Transverse colon (tissue), 4 donors: Measurements from ENCODE around the gene CDC40. TPM values are rescaled to one million over a fixed set of nuclear protein-coding genes. Genes with fewer than 3 reads are reported as not detected.

ENCODE experiments used
- DNase-seq: peaks from one replicate; pipeline ENCODE4 v3.0.0-alpha.2; 2019
- H3K27ac ChIP-seq, 4 donors: fragments of 200-600 bp; sonication (generic); 2 replicates each; pipeline ENCODE4 v1.5.1; 2016 to 2018; ENCODE audit warnings: inconsistent platforms in 4 of 4
- H3K27me3 ChIP-seq: fragments of 200-600 bp; sonication (generic); 2 replicates; pipeline ENCODE4 v1.5.1; 2017; ENCODE audit warnings: inconsistent platforms
- H3K36me3 ChIP-seq, 4 donors: fragments of 200-600 bp; sonication (generic); 2 replicates each; pipeline ENCODE4 v1.5.1; 2017 to 2019; ENCODE audit warnings: inconsistent platforms in 4 of 4
- H3K4me1 ChIP-seq, 4 donors: fragments of 200-600 bp; sonication (generic); 2 replicates each; pipeline ENCODE4 v1.5.1; 2017 to 2020; ENCODE audit warnings: inconsistent platforms in 4 of 4
- H3K4me3 ChIP-seq, 4 donors: fragments of 200-600 bp; sonication (generic); 1 replicate in 1 of 4; 2 replicates in 3 of 4; pipeline versions ENCODE4 v1.5.1 to v1.6.1; 2017 to 2019; ENCODE audit warnings: inconsistent platforms in 4 of 4
- H3K9me3 ChIP-seq, 2 donors: fragments of 200-600 bp; sonication (generic); 2 replicates each; pipeline ENCODE4 v1.5.1; 2017 to 2019; ENCODE audit warnings: inconsistent platforms in 2 of 2
- EP300 ChIP-seq: sonication (generic); formaldehyde crosslinking; IDR thresholded peaks from one replicate; pipeline ENCODE4 v1.6.1; 2017; ENCODE audit warnings: antibody characterized with exemption, low read depth
- POLR2A ChIP-seq: fragments of 450-650 bp; IDR thresholded peaks from one replicate; pipeline ENCODE4 v1.6.1; 2016; ENCODE audit warnings: antibody characterized with exemption, mild to moderate bottlenecking, moderate library complexity
- POLR2AphosphoS5 ChIP-seq, 3 donors: sonication (generic); formaldehyde crosslinking; IDR thresholded peaks; one replicate each; pipeline ENCODE4 v1.6.1; 2016; ENCODE audit warnings: antibody characterized with exemption in 3 of 3
- WGBS, 2 donors: methylation state at CpG; one replicate each; pipeline ENCODE4 v1.1.5; 2018; ENCODE audit warnings: low coverage in 1 of 2; 5-methylcytosine and 5-hydroxymethylcytosine counted together
- in situ Hi-C, 4 donors: fragments of 200-750 bp; cut with MboI; loops; one replicate each; pipeline versions ENCODE4 v1.15.0 to v1.15.1; 2017; ENCODE audit warnings: low sequenced_read_pairs in 3 of 4, low pct_ligation_motif_present in 1 of 4, low pct_unique_long_range_greater_than_20kb in 1 of 4
- intact Hi-C: fragments of 100-400 bp; cut with DNase I; formaldehyde crosslinking; loops from one replicate; pipeline ENCODE4 v1.15.1; 2023; ENCODE audit warnings: low total_unique reads
- total RNA-seq, 4 donors: library from RNA; depleted of rRNA; stranded (reverse); fragments of >200 nt; gene quantifications; one replicate each; pipeline ENCODE4 v1.1.0, GENCODE V29; 2016
- TF ChIP-seq, protein P1 (sequence below), 5 experiments: fragments of 200-600 bp in 3 of 5; fragments of 450-650 bp in 2 of 5; sonication (generic) in 3 of 5; IDR thresholded peaks; 1 replicate in 2 of 5; 2 replicates in 3 of 5; pipeline ENCODE4 v1.5.1; 2016 to 2017; ENCODE audit warnings: antibody characterized with exemption in 5 of 5, inconsistent platforms in 3 of 5, mild to moderate bottlenecking in 2 of 5, moderate library complexity in 1 of 5

Gene CDC40
- total RNA-seq, 4 donors from 2014 or later, result 5.4 to 19.8 (median 17.0) TPM

DNA sequence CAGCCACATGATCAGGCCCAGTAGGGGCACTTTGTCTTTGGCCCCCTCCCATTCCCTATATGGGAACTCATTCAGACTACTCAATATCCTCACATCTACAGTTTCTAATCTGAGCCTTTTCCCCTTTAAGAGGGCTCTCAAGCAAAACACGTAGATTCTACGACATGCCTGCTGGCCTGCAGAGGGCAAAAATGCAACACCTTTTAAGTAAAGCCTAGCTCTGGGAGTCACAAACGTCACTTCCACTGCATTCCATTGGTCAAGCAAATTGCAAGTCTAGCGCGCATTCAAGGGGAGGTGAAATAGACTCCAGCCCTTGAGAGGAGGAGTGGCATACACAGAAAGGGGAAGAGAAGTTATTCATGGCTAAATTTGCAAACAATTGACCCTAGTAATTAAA lies 70.6 kb downstream of the CDC40 start:
- TF ChIP-seq POLR2A, result no peak
- TF ChIP-seq, protein P1, sequence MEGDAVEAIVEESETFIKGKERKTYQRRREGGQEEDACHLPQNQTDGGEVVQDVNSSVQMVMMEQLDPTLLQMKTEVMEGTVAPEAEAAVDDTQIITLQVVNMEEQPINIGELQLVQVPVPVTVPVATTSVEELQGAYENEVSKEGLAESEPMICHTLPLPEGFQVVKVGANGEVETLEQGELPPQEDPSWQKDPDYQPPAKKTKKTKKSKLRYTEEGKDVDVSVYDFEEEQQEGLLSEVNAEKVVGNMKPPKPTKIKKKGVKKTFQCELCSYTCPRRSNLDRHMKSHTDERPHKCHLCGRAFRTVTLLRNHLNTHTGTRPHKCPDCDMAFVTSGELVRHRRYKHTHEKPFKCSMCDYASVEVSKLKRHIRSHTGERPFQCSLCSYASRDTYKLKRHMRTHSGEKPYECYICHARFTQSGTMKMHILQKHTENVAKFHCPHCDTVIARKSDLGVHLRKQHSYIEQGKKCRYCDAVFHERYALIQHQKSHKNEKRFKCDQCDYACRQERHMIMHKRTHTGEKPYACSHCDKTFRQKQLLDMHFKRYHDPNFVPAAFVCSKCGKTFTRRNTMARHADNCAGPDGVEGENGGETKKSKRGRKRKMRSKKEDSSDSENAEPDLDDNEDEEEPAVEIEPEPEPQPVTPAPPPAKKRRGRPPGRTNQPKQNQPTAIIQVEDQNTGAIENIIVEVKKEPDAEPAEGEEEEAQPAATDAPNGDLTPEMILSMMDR (IDR thresholded peaks at IDR 0.05), result no peak
- TF ChIP-seq EP300, result no peak
- no peak for TF ChIP-seq POLR2AphosphoS5 (IDR thresholded peaks at IDR 0.05)
- no peaks in the 10 kb centered on the region for H3K36me3 ChIP-seq
- H3K27ac ChIP-seq, result no peak overlapping the region
- WGBS, 2 donors, result 75 to 80% methylated on average over 4 to 5 of the region's 5 CpGs
- H3K9me3 ChIP-seq, result no peaks in the 10 kb centered on the region
- no peaks in the 10 kb centered on the region for H3K27me3 ChIP-seq
- no peak for DNase-seq
- in situ Hi-C loops, result no loop called here
- no peaks in the 10 kb centered on the region for H3K4me1 ChIP-seq
- intact Hi-C loops, result no loop called here
- H3K4me3 ChIP-seq, result no peak overlapping the region

GRCh38 chr6:110255211-110255750 lies 75.1 kb downstream of the CDC40 start:
- TF ChIP-seq POLR2AphosphoS5 (IDR thresholded peaks at IDR 0.05) (no peak), POLR2A (no peak), EP300 (no peak)
- TF ChIP-seq, protein P1 (IDR thresholded peaks at IDR 0.05), result no peak
- no peaks in the 10 kb centered on the region for H3K4me1 ChIP-seq
- 31% methylated on average over 5 of the region's 5 CpGs; no CpG with 5 or more reads in 1 of the 2 donors for WGBS, 2 donors
- H3K36me3 ChIP-seq, result no peaks in the 10 kb centered on the region
- H3K9me3 ChIP-seq, result no peaks in the 10 kb centered on the region
- in situ Hi-C loops, result no loop called here
- intact Hi-C loops, result no loop called here
- no peak for DNase-seq
- no peak overlapping the region for H3K4me3 ChIP-seq
- H3K27me3 ChIP-seq, result no peaks in the 10 kb centered on the region
- H3K27ac ChIP-seq, result no peak overlapping the region

GRCh38 chr6:110256366-110256765 lies 76.1 kb downstream of the CDC40 start:
- WGBS, 2 donors, result 87 to 90% methylated on average over 1 to 2 of the region's 2 CpGs
- Histone ChIP-seq H3K4me1 (no peaks in the 10 kb centered on the region), H3K4me3 (no peak overlapping the region), H3K36me3 (no peaks in the 10 kb centered on the region), H3K27ac (no peak overlapping the region), H3K9me3 (no peaks in the 10 kb centered on the region), H3K27me3 (no peaks in the 10 kb centered on the region)
- intact Hi-C loops (no loop called here), in situ Hi-C loops (no loop called here)
- no peak for DNase-seq
- TF ChIP-seq, protein P1 (IDR thresholded peaks at IDR 0.05), result no peak
- TF ChIP-seq EP300 (no peak), POLR2AphosphoS5 (IDR thresholded peaks at IDR 0.05) (no peak), POLR2A (no peak)

- Histone ChIP-seq H3K9me3 (no peaks in the 10 kb centered on the region), H3K27ac (no peak overlapping the region), H3K27me3 (no peaks in the 10 kb centered on the region), H3K4me1 (no peaks in the 10 kb centered on the region), H3K4me3 (no peak overlapping the region), H3K36me3 (no peaks in the 10 kb centered on the region)
- in situ Hi-C loops, result no loop called here
- intact Hi-C loops, result no loop called here
- 70 to 81% methylated on average over 3 of the region's 3 CpGs for WGBS, 2 donors
- no peak for DNase-seq
- TF ChIP-seq EP300 (no peak), POLR2AphosphoS5 (IDR thresholded peaks at IDR 0.05) (no peak), POLR2A (no peak)
- TF ChIP-seq, protein P1 (IDR thresholded peaks at IDR 0.05), result no peak
Measured at GRCh38 chr6:110265273-110265672, 85.0 kb downstream of the CDC40 start.
